Fibroblast of skin of left biceps (primary cell): ENCODE measurements around the gene FXYD2.
"Not testable (repeated sequence)": the region's sequence is repeated elsewhere in the genome, so short reads cannot be mapped to it uniquely, and the experiment has no call there.

Experiments
- DNase-seq, 2 experiments: peaks; one replicate each; pipeline ENCODE4 v3.0.0-alpha.2; 2013; ENCODE audit warnings: low read depth in 2 of 2

The FXYD2 gene

GRCh38 chr11:117824571-117825537 is at the start of gene FXYD2:
FXYD2 (minus strand) TSS chr11:117824744; CDS start chr11:117824678, 66 bp downstream.
- DNase-seq, result no peak

- no peak for DNase-seq
These were observed 49.2 kb upstream of the FXYD2 start for GRCh38 chr11:117873828-117874125.

GRCh38 chr11:117872975-117873827 is 48.7 kb upstream of the FXYD2 start:
- DNase-seq, result no peak

- no peak for DNase-seq
These were observed 47.9 kb upstream of the FXYD2 start for GRCh38 chr11:117872420-117872961.

- no peak for DNase-seq
These were observed 47.2 kb upstream of the FXYD2 start for GRCh38 chr11:117871784-117872183.

GRCh38 chr11:117871160-117871559 is 46.6 kb upstream of the FXYD2 start:
- no peak for DNase-seq

GRCh38 chr11:117870103-117870952 is 45.8 kb upstream of the FXYD2 start:
- no peak for DNase-seq

GRCh38 chr11:117869604-117870003 is 45.1 kb upstream of the FXYD2 start:
- no peak for DNase-seq

- DNase-seq, result no peak
These were observed 44.4 kb upstream of the FXYD2 start for GRCh38 chr11:117868815-117869561.

GRCh38 chr11:117868088-117868487 is 43.5 kb upstream of the FXYD2 start:
- no peak for DNase-seq

GRCh38 chr11:117866526-117866925 is 42.0 kb upstream of the FXYD2 start:
- no peak for DNase-seq

GRCh38 chr11:117865546-117865945 is 41.0 kb upstream of the FXYD2 start:
- DNase-seq, result not testable (repeated sequence)

- no peak for DNase-seq
These were observed 38.8 kb upstream of the FXYD2 start for GRCh38 chr11:117863383-117863782.

GRCh38 chr11:117862753-117863152 is 38.2 kb upstream of the FXYD2 start:
- no peak for DNase-seq

GRCh38 chr11:117862019-117862725 is 37.6 kb upstream of the FXYD2 start:
- DNase-seq, result no peak

- no peak for DNase-seq
These were observed 36.8 kb upstream of the FXYD2 start for GRCh38 chr11:117861151-117862018.

GRCh38 chr11:117860139-117860538 is 35.6 kb upstream of the FXYD2 start:
- DNase-seq, result no peak

- no peak for DNase-seq
These were observed 35.1 kb upstream of the FXYD2 start for GRCh38 chr11:117859488-117860112.

- DNase-seq, result no peak
These were observed 34.5 kb upstream of the FXYD2 start for GRCh38 chr11:117859061-117859460.
